Measurements from ENCODE around the gene IFIT1B. TPM values are rescaled to one million over a fixed set of nuclear protein-coding genes. Genes with fewer than 3 reads are reported as not detected.

Gene IFIT1B
- total and polyA plus RNA-seq, 9 of the 15 experiments (the other 6 are each of a cell fraction or from before 2014, with no cell fraction given), result not detected

DNA sequence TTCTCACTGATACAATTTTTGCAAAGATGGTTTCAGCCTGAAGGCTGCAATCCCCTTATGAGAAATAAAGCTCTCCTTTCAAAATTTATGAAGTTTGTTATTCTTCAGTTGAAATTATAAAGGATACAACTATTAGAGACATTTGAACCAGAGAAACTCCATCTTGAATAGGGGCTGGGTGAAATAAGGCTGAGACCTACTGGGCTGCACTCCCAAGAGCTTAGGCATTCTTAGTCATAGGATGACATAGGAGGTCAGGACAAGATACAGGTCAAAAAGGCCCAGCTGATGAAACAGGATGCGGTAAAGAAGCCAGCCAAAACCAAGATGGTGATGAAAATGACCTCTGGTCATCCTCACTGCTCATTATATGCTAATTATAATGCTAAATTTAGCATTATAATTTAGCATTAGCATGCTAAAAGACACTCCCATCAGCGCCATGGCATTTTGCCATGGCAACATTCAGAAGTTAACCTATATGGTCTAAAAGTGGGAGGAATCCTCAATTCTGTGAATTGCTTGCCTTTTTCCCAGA lies 22.4 kb upstream of the IFIT1B start (continued):
- TF ChIP-seq, protein P1, sequence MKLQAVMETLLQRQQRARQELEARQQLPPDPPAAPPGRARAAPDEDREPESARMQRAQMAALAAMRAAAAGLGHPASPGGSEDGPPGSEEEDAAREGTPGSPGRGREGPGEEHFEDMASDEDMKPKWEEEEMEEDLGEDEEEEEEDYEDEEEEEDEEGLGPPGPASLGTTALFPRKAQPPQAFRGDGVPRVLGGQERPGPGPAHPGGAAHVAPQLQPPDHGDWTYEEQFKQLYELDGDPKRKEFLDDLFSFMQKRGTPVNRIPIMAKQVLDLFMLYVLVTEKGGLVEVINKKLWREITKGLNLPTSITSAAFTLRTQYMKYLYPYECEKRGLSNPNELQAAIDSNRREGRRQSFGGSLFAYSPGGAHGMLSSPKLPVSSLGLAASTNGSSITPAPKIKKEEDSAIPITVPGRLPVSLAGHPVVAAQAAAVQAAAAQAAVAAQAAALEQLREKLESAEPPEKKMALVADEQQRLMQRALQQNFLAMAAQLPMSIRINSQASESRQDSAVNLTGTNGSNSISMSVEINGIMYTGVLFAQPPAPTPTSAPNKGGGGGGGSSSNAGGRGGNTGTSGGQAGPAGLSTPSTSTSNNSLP (IDR thresholded peaks at IDR 0.05; ENCODE audit: borderline replicate concordance, low read depth, low read length), result no peak
- no peak for TF ChIP-seq NCOA4 (IDR thresholded peaks at IDR 0.05; ENCODE audit: partially characterized antibody)
- TF ChIP-seq DDX20 (tag; IDR thresholded peaks at IDR 0.05; ENCODE audit: low read depth), result peak; percentile 81
- TF ChIP-seq, protein P2, sequence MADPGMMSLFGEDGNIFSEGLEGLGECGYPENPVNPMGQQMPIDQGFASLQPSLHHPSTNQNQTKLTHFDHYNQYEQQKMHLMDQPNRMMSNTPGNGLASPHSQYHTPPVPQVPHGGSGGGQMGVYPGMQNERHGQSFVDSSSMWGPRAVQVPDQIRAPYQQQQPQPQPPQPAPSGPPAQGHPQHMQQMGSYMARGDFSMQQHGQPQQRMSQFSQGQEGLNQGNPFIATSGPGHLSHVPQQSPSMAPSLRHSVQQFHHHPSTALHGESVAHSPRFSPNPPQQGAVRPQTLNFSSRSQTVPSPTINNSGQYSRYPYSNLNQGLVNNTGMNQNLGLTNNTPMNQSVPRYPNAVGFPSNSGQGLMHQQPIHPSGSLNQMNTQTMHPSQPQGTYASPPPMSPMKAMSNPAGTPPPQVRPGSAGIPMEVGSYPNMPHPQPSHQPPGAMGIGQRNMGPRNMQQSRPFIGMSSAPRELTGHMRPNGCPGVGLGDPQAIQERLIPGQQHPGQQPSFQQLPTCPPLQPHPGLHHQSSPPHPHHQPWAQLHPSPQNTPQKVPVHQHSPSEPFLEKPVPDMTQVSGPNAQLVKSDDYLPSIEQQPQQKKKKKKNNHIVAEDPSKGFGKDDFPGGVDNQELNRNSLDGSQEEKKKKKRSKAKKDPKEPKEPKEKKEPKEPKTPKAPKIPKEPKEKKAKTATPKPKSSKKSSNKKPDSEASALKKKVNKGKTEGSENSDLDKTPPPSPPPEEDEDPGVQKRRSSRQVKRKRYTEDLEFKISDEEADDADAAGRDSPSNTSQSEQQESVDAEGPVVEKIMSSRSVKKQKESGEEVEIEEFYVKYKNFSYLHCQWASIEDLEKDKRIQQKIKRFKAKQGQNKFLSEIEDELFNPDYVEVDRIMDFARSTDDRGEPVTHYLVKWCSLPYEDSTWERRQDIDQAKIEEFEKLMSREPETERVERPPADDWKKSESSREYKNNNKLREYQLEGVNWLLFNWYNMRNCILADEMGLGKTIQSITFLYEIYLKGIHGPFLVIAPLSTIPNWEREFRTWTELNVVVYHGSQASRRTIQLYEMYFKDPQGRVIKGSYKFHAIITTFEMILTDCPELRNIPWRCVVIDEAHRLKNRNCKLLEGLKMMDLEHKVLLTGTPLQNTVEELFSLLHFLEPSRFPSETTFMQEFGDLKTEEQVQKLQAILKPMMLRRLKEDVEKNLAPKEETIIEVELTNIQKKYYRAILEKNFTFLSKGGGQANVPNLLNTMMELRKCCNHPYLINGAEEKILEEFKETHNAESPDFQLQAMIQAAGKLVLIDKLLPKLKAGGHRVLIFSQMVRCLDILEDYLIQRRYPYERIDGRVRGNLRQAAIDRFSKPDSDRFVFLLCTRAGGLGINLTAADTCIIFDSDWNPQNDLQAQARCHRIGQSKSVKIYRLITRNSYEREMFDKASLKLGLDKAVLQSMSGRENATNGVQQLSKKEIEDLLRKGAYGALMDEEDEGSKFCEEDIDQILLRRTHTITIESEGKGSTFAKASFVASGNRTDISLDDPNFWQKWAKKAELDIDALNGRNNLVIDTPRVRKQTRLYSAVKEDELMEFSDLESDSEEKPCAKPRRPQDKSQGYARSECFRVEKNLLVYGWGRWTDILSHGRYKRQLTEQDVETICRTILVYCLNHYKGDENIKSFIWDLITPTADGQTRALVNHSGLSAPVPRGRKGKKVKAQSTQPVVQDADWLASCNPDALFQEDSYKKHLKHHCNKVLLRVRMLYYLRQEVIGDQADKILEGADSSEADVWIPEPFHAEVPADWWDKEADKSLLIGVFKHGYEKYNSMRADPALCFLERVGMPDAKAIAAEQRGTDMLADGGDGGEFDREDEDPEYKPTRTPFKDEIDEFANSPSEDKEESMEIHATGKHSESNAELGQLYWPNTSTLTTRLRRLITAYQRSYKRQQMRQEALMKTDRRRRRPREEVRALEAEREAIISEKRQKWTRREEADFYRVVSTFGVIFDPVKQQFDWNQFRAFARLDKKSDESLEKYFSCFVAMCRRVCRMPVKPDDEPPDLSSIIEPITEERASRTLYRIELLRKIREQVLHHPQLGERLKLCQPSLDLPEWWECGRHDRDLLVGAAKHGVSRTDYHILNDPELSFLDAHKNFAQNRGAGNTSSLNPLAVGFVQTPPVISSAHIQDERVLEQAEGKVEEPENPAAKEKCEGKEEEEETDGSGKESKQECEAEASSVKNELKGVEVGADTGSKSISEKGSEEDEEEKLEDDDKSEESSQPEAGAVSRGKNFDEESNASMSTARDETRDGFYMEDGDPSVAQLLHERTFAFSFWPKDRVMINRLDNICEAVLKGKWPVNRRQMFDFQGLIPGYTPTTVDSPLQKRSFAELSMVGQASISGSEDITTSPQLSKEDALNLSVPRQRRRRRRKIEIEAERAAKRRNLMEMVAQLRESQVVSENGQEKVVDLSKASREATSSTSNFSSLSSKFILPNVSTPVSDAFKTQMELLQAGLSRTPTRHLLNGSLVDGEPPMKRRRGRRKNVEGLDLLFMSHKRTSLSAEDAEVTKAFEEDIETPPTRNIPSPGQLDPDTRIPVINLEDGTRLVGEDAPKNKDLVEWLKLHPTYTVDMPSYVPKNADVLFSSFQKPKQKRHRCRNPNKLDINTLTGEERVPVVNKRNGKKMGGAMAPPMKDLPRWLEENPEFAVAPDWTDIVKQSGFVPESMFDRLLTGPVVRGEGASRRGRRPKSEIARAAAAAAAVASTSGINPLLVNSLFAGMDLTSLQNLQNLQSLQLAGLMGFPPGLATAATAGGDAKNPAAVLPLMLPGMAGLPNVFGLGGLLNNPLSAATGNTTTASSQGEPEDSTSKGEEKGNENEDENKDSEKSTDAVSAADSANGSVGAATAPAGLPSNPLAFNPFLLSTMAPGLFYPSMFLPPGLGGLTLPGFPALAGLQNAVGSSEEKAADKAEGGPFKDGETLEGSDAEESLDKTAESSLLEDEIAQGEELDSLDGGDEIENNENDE (IDR thresholded peaks at IDR 0.05; ENCODE audit: low read depth, low read length), result no peak
- TF ChIP-seq GATAD2A (IDR thresholded peaks at IDR 0.05), result no peak
- TF ChIP-seq MXD1 (CRISPR knock-in tag; IDR thresholded peaks at IDR 0.05; ENCODE audit: borderline replicate concordance, poor library complexity, severe bottlenecking), result no peak
- TF ChIP-seq, protein P3, sequence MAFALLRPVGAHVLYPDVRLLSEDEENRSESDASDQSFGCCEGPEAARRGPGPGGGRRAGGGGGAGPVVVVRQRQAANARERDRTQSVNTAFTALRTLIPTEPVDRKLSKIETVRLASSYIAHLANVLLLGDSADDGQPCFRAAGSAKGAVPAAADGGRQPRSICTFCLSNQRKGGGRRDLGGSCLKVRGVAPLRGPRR (CRISPR knock-in tag; IDR thresholded peaks at IDR 0.05), result no peak
- no peak for TF ChIP-seq ARID3B (CRISPR knock-in tag; IDR thresholded peaks at IDR 0.05; ENCODE audit: borderline replicate concordance)
- TF ChIP-seq GATA2 (CRISPR knock-in tag; IDR thresholded peaks at IDR 0.05), result no peak
- TF ChIP-seq MECOM (CRISPR knock-in tag; IDR thresholded peaks at IDR 0.05), result peak; percentile 88

All from K562 (cell line).